GM13977 (cell line): ENCODE data around the gene SLC16A2.

Source experiments
- DNase-seq: peaks from one replicate; pipeline ENCODE4 v3.0.0; 2012; ENCODE audit warnings: low spot score
- CTCF ChIP-seq: IDR thresholded peaks from 2 replicates; pipeline ENCODE4 v1.5.1; 2012; ENCODE audit warnings: mild to moderate bottlenecking, control low read depth; ENCODE audit not compliant: insufficient read depth; ENCODE audit errors: extremely low read depth, missing control alignments
- in situ Hi-C: fragments of 300-500 bp; cut with MboI; formaldehyde crosslinking; loops from one replicate; pipeline ENCODE4 v1.12.0; 2022; ENCODE audit warnings: low sequenced_read_pairs, low pct_unique_long_range_greater_than_20kb, mixed read lengths, inconsistent platforms; ENCODE audit not compliant: unreplicated experiment

SLC16A2 gene

GRCh38 chrX:74526764-74527163 lies 105.5 kb downstream of the SLC16A2 start:
- in situ Hi-C loops: no loop called here
- no peak for TF ChIP-seq CTCF
- no peak for DNase-seq

GRCh38 chrX:74527350-74527749 lies 106.1 kb downstream of the SLC16A2 start:
- DNase-seq: no peak
- in situ Hi-C loops: no loop called here
- TF ChIP-seq CTCF: no peak

GRCh38 chrX:74529311-74529710 lies 108.0 kb downstream of the SLC16A2 start:
- DNase-seq: no peak
- in situ Hi-C loops: no loop called here
- no peak for TF ChIP-seq CTCF

- no peak for DNase-seq
- no peak for TF ChIP-seq CTCF
- in situ Hi-C loops: no loop called here
Observed at GRCh38 chrX:74531081-74531480, 109.8 kb downstream of the SLC16A2 start.

GRCh38 chrX:74534569-74535038 lies 113.3 kb downstream of the SLC16A2 start:
- in situ Hi-C loops: no loop called here
- TF ChIP-seq CTCF: no peak
- DNase-seq: peak; percentile 42

GRCh38 chrX:74535086-74535407 lies 113.8 kb downstream of the SLC16A2 start:
- DNase-seq: no peak
- no peak for TF ChIP-seq CTCF
- in situ Hi-C loops: no loop called here
